GM13976 (cell line): ENCODE data around the gene CELF4.

Experiments
- DNase-seq: peaks from one replicate; pipeline ENCODE4 v3.0.0; 2012; ENCODE audit warnings: low spot score
- CTCF ChIP-seq: IDR thresholded peaks from 2 replicates; pipeline ENCODE4 v1.5.1; 2012; ENCODE audit warnings: borderline replicate concordance, mild to moderate bottlenecking; ENCODE audit not compliant: insufficient read depth; ENCODE audit errors: extremely low read depth, missing control alignments, control extremely low read depth
- in situ Hi-C: fragments of 300-500 bp; cut with MboI; formaldehyde crosslinking; loops from one replicate; pipeline ENCODE4 v1.12.0; 2022; ENCODE audit warnings: low sequenced_read_pairs, mixed read lengths, inconsistent platforms; ENCODE audit not compliant: unreplicated experiment

CELF4 gene

DNA sequence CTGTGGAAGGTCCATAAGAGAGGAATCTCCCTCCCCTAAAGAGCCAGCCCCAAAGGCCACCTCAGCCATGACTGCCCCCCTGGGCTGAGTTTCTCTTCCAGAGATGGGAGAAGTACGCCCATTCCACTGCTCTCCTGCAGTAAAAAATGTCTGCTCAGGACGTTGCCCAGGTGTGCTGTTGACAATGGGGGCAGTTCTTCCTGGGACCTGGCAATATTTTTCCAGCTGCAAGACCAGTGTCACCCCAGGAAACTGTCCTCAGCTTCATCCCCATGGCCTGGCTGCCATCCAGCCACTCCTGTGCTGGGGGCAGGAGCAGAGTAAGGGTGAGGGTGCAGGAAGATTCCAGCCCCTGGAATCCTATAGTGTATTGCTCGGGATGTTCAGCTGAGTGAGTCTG is 14.3 kb downstream of the CELF4 start:
- in situ Hi-C loops, result no loop called here
- DNase-seq, result no peak
- TF ChIP-seq CTCF, result no peak

- in situ Hi-C loops, result no loop called here
- no peak for TF ChIP-seq CTCF
- DNase-seq, result no peak
These were observed 15.3 kb downstream of the CELF4 start for GRCh38 chr18:37550118-37550875.

DNA sequence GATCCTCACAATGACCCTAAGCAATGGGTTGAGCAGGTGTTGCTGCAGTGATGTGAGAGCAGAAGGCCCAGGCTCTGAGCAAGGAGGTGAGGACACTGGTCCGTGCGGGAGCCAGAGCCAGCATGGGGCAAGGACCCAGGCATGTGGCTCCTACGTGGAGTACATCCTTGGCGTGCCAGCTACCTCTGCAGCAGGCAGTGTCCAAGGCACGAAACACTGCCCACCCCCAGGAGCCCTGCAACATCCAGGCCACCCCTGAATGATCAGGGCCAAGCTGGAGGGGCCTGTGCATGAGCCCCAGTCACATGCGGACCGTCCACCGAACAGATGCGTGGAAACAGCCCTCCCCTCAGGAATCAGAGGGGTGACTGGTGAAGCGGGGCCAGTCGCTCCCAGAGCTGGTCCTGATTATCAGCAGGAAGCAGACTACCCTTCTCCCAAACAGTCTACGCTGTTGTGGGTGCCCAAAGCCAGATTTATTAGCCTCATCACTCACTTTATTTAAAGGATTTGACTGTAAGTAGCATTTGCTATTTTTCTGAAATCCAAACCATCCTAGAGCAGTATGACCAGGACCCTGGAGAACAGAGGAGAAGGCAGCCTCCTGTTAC is 16.8 kb downstream of the CELF4 start:
- in situ Hi-C loops, result no loop called here
- no peak for DNase-seq
- no peak for TF ChIP-seq CTCF

DNA sequence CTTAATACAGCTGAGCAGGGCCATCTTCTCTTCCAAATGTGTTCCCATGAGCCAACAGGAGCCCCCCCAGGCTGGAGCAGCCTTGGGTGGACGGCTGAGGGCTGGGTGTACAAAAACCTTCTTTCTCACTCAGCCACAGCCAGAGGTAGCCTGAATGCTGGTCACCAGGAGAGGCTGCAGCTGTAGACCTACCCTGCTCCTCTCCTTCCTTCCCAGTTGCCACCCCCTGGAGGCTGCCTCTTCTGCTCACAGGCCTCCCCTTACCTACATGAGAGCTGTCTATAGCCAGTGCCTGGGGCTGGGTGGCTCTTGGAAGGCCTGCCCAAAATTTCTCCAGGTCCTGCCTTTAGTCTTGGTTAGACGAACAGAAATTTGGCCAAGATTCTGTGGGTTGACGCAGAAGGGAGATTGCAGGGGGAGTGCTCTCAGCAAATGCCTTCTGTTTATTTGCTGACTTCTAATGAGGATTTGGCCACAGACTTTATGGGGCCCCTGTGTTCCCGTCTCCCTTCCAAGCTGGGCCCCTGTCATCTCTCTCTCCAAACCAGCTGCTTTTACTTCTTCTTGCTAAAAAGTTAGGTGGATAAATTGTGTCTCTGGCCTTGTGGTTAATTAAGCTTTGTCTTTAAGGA is 18.3 kb downstream of the CELF4 start:
- no peak for DNase-seq
- TF ChIP-seq CTCF, result no peak
- in situ Hi-C loops, result no loop called here

GRCh38 chr18:37546651-37547050 is 18.9 kb downstream of the CELF4 start:
- no peak for DNase-seq
- in situ Hi-C loops, result no loop called here
- no peak for TF ChIP-seq CTCF

GRCh38 chr18:37546272-37546537 is 19.4 kb downstream of the CELF4 start:
- in situ Hi-C loops, result no loop called here
- TF ChIP-seq CTCF, result no peak
- no peak for DNase-seq
